GM20000 (cell line): ENCODE results near the gene APOE.

Source experiments
- DNase-seq: peaks from one replicate; pipeline ENCODE4 v3.0.0; 2012; ENCODE audit warnings: low spot score
- TF ChIP-seq, protein P1 (sequence below): IDR thresholded peaks from 2 replicates; pipeline ENCODE4 v1.5.1; 2012; ENCODE audit warnings: mild to moderate bottlenecking, control low read depth; ENCODE audit errors: extremely low read depth, missing control alignments

APOE gene

DNA sequence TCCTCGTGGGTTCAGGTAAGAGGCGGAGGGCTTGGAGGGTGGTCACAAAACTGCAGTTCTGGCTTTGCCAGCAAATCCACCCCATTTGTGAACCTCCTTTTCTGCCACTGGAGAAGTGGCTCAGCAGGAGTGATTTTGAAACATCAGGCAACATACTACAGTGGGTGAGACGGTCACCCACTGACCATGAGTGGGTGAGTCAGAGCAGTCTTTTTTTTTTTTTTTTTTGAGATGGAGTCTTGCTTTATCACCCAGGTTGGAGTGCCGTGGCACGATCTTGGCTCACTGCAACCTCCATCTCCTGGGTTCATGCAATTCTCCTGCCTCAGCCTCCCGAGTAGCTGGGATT lies 11.6 kb upstream of the APOE start:
- DNase-seq = no peak
- TF ChIP-seq, protein P1, sequence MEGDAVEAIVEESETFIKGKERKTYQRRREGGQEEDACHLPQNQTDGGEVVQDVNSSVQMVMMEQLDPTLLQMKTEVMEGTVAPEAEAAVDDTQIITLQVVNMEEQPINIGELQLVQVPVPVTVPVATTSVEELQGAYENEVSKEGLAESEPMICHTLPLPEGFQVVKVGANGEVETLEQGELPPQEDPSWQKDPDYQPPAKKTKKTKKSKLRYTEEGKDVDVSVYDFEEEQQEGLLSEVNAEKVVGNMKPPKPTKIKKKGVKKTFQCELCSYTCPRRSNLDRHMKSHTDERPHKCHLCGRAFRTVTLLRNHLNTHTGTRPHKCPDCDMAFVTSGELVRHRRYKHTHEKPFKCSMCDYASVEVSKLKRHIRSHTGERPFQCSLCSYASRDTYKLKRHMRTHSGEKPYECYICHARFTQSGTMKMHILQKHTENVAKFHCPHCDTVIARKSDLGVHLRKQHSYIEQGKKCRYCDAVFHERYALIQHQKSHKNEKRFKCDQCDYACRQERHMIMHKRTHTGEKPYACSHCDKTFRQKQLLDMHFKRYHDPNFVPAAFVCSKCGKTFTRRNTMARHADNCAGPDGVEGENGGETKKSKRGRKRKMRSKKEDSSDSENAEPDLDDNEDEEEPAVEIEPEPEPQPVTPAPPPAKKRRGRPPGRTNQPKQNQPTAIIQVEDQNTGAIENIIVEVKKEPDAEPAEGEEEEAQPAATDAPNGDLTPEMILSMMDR = no peak

DNA sequence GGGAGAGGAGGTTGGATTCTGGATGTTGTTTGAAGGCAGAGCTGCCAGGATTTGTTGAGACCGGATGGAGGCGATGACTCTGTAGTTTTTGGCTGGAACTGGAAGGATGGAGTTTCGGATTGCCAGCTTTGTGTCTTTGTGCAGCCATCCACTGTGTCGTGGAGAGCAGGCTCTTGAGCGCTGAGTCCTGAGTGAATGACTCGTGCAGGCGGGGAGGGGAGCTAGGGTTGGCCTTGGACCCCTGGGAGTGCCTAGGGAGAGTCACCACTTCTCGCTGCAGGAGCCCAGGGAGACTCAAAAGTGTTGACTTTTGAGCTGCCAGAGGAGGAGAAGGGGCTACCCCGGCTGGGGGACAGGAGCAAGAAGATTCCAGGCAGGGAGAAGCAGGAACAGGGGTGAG lies 10.7 kb upstream of the APOE start:
- DNase-seq = no peak
- TF ChIP-seq, protein P1 = no peak

DNA sequence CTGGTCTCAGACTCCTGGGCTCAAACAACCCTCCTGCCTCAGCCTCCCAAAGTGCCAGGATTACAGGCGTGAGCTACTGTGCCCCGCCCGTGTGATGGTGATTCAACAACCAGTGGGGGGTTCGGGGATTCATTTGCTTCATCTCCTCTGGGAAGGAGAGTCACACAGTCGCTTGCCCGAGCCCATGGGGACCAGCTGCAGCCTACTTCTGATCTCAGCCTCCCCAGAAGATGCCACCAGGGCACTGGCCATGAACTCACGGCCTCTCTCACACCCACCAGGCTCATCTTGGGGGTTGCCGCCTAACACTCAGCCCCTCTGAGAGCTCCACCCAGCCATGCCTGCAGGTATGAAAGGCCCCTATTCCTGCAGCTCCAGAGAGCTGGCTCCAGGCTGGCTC lies 7.8 kb upstream of the APOE start:
- no peak for DNase-seq
- TF ChIP-seq, protein P1 = no peak

DNA sequence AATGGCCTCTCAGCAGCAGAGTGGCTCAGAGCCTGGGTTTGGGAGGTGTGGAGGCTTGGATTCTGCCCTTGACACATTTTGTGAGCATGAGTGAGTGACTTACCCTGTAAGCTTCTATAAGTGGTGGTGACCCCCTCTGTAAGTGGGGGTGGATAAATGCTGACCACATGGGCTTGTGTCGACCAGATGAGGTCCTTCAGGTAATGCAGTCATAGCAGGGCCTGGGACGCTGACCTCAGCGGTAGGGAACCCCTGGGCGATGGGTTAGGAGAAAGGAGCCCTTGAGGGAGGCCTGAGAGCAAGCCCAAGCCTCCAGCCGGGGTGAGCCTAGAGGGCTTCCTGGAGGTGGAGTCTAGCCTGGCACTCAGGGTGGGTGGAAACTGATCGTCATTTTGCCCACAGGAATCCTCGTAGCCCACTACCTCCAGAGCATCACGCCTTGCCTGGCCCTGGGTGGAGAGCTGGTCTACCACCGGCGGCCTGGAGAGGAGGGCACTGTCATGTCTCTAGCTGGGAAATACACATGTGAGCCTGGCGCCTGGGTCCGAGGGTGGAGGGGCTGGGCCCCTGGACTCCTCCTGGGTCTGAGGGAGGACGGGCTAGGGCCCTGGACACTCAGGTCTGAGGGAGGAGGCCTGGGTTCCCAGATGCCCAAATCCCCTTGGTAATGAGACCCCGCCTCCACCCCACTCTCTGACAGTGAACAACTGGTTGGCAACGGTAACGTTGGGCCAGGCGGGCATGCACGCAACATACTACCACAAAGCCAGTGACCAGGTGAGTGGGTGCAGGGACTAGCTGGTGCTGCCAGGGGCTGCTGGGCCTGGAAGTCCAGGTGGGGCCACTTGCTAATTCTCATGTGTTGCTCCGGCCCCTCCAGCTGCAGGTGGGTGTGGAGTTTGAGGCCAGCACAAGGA lies 5.0 kb upstream of the APOE start:
- TF ChIP-seq, protein P1 = no peak
- no peak for DNase-seq

DNA sequence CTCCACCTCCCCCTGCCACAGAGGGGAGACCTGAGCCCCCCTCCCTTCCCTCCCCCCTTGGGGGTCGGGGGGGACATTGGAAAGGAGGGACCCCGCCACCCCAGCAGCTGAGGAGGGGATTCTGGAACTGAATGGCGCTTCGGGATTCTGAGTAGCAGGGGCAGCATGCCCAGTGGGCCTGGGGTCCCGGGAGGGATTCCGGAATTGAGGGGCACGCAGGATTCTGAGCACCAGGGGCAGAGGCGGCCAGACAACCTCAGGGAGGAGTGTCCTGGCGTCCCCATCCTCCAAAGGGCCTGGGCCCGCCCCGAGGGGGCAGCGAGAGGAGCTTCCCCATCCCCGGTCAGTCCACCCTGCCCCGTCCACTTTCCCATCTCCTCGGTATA lies 2.4 kb upstream of the APOE start:
- no peak for DNase-seq
- TF ChIP-seq, protein P1 = no peak

DNA sequence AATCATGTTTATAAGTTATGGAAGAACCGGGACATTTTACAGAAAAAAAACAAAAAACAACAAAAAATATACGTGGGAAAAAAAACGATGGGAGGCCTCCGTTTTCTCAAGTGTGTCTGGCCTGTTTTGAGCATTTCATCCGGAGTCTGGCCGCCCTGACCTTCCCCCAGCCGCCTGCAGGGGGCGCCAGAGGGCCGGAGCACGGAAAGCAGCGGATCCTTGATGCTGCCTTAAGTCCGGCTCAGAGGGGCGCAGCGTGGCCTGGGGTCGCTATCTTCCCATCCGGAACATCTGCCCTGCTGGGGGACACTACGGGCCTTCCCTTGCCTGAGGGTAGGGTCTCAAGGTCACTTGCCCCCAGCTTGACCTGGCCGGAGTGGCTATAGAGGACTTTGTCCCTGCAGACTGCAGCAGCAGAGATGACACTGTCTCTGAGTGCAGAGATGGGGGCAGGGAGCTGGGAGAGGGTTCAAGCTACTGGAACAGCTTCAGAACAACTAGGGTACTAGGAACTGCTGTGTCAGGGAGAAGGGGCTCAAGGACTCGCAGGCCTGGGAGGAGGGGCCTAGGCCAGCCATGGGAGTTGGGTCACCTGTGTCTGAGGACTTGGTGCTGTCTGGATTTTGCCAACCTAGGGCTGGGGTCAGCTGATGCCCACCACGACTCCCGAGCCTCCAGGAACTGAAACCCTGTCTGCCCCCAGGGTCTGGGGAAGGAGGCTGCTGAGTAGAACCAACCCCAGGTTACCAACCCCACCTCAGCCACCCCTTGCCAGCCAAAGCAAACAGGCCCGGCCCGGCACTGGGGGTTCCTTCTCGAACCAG lies 1.8 kb upstream of the APOE start:
- TF ChIP-seq, protein P1 = peak; percentile 98
- DNase-seq = peak; percentile 86

DNA sequence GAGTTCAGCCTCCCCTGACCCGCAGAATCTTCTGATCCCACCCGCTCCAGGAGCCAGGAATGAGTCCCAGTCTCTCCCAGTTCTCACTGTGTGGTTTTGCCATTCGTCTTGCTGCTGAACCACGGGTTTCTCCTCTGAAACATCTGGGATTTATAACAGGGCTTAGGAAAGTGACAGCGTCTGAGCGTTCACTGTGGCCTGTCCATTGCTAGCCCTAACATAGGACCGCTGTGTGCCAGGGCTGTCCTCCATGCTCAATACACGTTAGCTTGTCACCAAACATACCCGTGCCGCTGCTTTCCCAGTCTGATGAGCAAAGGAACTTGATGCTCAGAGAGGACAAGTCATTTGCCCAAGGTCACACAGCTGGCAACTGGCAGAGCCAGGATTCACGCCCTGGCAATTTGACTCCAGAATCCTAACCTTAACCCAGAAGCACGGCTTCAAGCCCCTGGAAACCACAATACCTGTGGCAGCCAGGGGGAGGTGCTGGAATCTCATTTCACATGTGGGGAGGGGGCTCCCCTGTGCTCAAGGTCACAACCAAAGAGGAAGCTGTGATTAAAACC lies 1.1 kb upstream of the APOE start:
- DNase-seq = no peak
- TF ChIP-seq, protein P1 = no peak
